ENCODE data around the gene TMEM163.

- TF ChIP-seq CTCF (IDR thresholded peaks at IDR 0.05; ENCODE audit: poor library complexity) (no peak), EZH2 (IDR thresholded peaks at IDR 0.05; ENCODE audit: borderline replicate concordance) (no peak), EZH2phosphoT487 (IDR thresholded peaks at IDR 0.05; ENCODE audit: low read depth, severe bottlenecking, unreplicated experiment) (no peak)
Observed at GRCh38 chr2:134583997-134584520, 134.7 kb downstream of the TMEM163 start.

All from hepatocyte (in vitro differentiated cells).